Renal cortical epithelial cell (primary cell): Measurements from ENCODE around the gene DDR2. TPM values are rescaled to one million over a fixed set of nuclear protein-coding genes. Genes with fewer than 3 reads are reported as not detected.
"Not testable (repeated sequence)": the region's sequence is repeated elsewhere in the genome, so short reads cannot be mapped to it uniquely, and the experiment has no call there.

Source experiments
- DNase-seq: peaks from one replicate; pipeline ENCODE4 v3.0.0-alpha.2; 2011; ENCODE audit warnings: low read depth
- total RNA-seq: library from RNA; depleted of rRNA; stranded (reverse); fragments of >200 nt; gene quantifications from 2 replicates; pipeline ENCODE4 v1.2.3, GENCODE V29; 2014

Gene DDR2
- total RNA-seq, 1 donor from 2014 or later = 1.7 TPM

DNA sequence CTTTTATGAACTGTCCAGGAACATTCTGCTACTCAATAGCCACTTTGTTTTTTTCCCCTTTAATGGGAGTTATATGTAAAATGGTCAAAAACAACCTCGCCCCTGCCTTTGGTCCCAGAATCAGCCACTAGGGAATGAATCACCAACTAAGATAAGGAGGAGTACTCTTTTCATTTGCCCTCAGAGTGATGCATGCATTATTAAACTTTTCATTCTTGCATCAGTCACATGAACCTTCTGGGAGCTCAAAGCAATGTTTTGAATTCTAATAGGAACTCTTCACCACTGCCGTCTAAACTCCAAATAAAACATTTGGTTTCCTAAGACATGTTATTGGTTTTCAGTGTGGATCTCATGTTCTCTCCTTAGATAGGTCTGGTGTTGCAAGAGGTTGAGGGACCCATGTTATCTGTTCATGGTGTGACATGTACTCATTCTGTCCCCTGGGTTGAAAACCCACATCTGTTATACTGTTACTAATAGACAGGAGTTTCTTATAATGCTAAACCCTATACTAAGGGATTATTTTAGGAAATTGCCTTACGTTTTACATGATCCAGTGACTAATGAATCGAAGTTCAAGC, 140.4 kb downstream of the DDR2 start:
- peak; percentile 11 for DNase-seq

DNA sequence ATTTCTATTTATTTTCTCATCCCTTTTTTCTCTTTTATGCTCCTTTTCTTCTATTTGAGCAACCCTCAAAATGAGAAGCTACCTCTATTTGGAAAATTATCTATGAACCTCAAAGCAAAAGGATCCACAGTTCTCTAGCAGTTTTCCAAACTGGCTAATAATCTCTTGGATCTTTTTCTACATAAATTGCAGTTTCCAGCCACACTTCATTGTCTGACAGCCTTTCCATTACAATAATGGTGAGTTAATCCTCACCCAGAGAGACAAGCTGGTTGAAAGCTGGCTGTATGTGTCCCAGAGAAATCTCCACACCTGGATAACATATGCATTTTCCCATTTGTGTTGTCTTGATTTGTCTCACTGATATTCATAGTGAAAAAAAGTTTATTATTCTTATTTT, 141.7 kb downstream of the DDR2 start:
- no peak for DNase-seq

DNA sequence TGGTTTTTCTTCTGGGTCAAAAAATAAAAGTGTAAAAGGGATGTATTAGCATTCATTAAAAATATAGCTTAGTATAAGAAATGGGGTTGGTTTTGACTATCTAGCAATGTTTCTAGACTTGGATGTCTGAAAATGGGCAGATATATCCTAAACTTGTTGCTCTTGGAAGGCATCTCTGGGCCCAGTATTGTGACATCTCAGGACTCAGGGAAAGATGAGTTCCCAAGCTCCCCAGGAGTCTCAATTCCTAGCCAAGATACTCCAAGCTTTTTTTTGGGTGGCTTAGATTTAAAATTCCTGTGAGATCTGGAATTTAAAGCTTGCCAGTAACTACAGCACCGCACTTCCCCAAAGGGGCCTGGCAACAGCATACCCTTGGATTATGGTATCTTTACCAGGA, 146.8 kb downstream of the DDR2 start:
- DNase-seq = no peak

DNA sequence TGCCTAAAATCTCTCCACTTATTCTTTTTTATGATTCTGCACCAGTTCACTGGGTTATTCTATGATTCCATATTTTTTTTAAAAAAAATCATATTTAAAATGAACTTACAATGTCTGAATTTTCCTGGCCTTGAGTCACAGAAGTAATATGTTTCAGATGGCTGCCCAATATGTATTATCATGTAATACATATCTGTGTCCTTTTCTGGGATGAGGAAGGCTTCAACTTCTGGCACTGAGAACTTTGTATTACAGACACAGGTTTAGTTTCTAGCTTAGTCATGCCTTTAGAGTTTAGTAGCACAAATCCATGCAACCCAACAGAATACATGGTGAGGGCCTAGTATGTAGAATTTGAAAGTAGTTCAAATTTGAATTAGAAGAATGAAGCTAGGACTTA, 150.4 kb downstream of the DDR2 start:
- DNase-seq = no peak

DNA sequence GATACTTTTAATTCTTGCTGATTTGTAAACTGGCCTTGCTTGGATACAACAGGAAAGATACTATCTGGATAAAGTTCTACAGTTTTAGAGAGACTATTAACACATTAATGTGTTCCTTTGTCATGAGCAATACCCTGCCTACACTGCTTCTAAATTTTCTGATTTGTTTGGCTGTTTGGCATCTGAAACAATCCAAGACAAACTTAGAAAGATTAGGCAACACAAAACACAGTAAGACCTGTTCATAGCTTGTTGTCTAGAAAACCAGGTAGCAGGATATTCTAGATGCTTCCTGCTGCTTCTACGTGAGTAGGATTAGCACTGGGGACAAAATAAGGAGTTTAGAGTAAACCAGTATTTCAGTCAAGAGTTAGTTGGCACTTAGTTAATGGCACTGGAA, 152.7 kb downstream of the DDR2 start:
- DNase-seq = not testable (repeated sequence)

DNA sequence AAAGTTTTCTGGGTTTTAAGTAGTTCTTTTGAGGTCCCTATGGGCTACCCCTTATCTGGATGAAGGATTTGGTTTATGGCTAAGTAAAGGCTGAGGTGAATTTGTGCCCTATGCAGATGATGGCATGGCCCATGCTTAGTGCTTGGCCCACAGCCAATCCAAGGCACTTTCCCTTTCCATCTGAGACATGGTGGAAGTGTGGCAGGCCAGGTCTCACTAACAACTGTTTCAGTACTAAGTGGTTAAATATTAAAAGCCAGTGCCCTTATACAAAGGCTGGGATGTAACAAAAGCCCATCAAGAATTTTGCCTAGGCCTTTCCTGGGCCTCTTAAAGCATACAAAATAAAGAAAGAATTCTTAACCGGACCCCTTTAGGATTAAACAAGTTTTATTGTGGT, 156.5 kb downstream of the DDR2 start:
- peak; percentile 66 for DNase-seq

DNA sequence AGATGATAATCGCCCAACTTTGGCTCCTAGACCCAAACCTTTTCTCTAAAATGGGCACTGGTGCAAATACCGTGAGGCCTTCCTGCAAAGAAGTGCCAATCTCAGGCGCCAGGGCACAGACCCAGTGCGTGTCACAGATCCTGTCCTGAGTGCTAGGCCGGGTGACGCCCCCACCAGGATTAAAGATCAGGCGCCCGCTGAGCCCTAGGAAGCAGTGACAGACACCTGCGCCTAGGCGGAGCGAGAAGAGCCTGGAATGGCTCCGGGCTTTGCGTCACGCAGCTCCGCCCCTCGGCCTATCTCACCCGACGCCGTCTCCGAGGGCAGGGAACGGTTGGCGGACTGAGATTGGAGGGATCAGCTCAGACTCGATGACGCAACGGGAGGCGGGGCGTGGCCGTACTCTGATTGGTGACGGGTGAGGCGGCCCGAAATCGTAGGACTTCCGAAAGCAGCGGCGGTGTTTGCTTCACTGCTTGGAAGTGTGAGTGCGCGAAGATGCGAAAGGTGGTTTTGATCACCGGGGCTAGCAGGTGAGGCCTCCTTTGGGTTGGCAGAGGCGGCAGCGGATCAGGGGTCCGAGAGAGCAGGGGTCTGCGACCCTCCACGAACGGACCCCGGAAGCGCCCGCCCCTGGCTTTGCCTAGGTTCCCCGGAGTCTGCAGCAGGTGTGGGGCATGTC, 158.2 kb downstream of the DDR2 start, which contains the start of gene HSD17B7:
TSS of gene HSD17B7 (plus strand) at position 400 of the 682 bp plus-strand sequence. CDS start at position 499, 99 bp downstream.
- DNase-seq = peak; percentile 62

DNA sequence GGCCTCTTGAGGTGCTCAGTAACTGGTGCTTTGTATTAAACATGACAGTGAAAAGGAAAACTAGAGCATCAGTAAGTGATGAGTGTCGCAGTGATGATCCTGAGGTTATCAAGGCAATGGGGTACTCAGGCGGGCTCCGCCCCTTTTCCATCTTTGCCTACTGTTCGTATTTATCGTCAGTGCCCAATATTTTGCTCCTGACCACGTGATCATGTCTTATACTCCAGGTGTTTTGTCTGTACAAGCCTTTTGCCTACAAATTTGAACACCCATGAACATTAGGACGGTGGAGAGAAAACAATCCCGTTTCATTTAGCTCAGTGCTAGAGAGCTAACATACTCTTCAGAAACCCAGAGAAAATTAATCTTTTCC, 158.7 kb downstream of the DDR2 start:
- DNase-seq = not testable (repeated sequence)

DNA sequence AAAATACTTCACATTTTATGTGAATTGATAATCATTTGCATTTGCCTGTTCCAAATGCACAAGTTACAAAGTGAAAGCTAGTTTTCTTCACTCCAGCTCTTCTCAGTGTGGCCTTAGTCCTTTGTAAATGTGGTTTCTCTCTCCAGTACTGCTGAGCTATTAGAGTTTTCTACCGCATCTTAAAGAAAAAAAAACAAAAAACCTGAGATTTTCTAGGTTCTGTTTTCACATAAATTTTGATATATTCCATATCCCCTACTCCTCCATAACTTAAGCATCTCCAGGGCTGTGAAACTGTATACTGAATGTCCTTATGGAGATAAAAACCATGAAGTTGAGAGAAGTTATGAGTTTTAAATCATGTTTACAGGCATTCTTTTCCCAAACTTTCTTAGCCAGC, 162.0 kb downstream of the DDR2 start:
- not testable (repeated sequence) for DNase-seq

DNA sequence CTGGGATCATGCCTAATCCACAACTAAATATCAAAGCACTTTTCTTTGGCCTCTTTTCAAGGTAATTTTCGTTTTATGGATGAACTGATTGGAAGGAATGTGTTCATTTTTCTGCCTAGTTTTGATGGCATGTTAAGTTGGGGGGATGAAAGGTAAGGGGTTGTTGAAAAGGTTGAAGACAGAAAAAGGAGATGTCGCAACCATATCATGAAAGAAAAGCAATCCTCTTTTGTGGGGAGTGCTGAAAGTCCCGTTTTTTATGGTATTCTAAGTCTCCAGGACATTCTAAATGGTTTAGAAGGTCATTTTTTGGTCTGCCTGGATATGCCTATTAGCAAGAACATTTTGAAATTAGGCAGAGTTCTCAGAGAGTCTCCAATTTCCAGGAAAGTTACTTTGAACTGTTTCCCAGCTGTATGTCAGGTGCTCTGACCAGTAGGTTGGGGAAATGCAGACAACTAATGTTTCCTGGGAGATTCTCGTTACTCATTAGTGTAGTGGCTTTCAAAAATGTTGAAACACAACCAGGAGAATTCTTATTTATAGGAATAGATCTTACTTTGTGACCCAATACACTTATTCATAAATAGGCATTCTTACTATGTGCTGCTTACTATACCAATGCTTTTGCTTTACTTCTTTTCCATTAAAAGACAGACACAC, 164.5 kb downstream of the DDR2 start:
- DNase-seq = peak; percentile 70

DNA sequence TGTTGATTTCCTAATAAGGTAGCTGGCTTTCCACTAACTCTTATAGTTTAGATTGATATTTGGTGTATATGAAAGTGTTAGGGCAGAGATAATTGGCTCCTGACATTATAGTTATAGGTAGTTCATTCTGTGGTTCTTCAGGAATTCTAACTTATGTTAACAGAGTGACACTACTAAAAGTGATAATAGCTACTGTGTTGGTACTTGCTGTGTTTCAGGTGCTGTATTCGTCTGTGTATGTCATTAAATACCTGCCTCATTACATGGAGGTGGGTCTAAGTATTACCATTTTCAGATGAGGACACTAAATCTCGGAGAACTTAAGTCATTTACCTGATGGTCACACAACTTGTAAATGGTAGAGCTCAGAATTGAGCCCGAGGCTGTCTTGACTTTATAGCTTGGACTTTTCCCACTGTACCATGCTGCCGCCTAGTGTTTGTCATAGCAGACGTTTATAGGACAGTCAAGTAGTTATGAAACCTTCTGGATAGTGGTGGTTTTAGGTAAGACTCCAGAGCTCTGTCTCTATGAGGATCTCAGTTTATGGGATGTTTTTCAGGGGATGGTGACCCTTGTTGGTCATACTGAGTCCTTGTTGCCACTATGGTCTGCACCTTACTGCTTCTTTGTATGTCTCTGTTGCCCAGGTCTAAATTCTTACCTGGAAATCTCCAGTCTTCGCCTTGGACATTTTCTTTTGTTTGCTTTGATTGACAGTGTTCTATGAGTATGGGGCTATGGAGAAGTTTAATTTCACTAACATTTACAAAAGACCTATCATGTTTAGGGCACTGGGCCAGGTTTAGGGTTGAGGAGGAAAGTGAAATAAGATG, 167.9 kb downstream of the DDR2 start:
- DNase-seq = peak; percentile 77

DNA sequence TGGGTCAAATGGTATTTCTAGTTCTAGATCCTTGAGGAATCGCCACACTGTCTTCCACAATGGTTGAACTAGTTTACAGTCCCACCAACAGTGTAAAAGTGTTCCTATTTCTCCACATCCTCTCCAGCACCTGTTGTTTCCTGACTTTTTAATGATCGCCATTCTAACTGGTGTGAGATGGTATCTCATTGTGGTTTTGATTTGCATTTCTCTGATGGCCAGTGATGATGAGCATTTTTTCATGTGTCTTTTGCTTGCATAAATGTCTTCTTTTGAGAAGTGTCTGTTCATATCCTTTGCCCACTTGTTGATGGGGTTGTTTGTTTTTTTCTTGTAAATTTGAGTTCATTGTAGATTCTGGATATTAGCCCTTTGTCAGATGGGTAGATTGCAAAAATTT, 175.2 kb downstream of the DDR2 start:
- not testable (repeated sequence) for DNase-seq

DNA sequence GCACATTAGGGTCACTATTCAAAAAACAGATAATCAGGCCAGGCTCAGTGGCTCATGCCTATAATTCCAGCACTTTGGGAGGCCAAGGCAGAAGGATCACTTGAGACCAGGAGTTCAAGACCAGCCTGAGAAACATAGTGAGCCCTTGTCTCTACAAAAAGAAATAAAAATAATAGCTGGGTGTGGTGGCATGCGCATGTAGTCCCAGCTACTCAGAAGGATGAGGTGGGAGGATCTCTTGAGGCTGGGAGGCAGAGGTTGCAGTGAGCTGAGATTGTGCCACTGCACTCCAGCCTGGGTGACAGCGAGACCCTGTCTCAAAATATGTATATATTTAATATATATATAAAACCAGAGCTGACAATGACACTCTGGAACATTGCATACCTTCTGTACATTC, 180.1 kb downstream of the DDR2 start:
- not testable (repeated sequence) for DNase-seq

DNA sequence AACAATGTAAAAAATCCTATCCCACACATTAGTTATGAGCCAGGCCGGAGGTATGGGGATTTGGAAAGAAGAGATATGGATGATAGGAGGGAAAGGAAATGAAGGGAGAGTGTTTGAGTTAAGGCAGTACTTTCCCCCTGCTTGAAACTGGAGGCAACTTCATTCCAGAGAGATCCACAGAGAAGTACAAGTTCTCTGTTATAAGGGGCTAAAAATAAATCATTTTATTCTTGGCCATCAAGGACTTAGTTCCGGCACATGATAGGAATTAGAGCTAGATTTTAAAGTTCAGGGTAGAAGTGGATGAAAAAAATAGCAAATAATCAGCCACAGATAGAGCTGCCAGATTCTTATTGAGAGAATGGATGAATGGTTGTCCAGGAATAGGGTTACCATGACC, 185.9 kb downstream of the DDR2 start:
- not testable (repeated sequence) for DNase-seq

DNA sequence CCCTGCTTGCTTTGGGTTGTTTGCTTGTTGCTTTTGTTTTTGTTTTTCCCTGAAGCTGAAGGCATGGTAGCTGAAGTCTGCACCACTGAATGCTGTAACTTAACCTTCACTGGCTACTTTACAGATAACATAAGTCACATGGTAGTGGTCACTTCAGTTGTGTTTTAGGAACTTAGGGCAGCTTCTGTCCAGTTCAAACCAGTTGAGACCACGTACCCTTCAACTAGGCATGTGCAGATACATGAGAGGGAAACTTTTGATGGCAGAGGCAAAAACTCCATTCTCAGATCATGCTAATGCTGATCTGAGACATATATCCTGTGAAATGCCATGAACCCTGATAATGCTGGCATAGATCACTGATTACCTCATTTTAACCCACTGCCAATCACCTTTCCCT, 186.4 kb downstream of the DDR2 start:
- not testable (repeated sequence) for DNase-seq

DNA sequence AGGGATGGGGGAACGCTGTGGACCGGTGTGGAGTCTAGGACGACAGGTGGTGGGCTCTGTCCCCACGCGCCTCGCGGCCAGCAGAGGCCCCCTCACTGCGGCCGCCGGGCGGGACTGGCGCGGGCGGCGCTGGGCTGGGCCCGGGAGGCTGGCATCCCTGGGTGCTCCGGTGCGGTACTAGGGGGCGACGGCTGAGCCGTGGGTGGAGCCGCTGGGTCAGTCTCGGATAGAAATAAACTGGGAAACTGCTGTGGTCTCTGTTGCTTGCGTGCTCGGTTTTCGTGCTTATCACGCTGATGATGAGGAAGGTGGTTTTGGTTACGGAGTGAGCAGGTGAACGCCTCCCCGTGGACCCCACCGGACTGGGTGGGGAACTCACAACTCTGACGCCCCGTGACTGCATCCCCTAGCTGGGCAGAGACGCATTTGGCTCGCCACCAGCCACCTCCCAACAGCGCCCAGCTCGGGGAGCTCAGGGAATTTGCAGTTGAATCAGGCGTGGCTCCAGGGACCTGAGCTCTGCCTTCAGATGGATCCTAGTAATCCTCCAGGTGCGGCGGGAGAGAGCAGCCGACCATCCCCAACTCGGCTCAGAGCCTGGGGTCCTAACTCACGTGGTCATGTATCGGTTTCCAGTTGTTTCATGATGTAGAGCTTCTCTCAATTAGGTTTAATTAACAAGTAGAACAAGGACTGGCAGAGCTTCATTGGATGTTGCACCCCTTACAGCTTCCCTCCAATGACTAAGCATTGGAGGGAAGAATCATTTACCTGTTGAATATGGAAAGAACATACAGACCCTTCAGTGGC, 190.3 kb downstream of the DDR2 start:
- DNase-seq = no peak

DNA sequence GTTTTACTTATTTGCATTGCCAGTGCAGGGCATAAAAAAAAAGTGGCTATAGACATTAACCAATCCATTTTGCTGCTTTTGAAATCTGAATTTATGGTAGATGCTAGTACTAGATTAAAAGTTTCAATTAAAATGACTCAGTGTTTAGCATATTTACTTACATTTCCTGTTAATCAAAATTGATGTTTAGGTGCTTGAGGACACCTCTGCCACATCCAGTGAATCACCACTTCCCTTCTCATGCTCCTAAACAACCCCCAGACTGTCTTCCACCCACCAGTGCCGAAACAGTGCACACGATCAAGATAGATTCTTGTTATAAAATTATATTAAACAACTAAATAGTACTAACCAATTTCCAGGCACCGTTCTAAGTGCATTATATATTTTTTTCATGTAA, 191.0 kb downstream of the DDR2 start:
- DNase-seq = no peak

DNA sequence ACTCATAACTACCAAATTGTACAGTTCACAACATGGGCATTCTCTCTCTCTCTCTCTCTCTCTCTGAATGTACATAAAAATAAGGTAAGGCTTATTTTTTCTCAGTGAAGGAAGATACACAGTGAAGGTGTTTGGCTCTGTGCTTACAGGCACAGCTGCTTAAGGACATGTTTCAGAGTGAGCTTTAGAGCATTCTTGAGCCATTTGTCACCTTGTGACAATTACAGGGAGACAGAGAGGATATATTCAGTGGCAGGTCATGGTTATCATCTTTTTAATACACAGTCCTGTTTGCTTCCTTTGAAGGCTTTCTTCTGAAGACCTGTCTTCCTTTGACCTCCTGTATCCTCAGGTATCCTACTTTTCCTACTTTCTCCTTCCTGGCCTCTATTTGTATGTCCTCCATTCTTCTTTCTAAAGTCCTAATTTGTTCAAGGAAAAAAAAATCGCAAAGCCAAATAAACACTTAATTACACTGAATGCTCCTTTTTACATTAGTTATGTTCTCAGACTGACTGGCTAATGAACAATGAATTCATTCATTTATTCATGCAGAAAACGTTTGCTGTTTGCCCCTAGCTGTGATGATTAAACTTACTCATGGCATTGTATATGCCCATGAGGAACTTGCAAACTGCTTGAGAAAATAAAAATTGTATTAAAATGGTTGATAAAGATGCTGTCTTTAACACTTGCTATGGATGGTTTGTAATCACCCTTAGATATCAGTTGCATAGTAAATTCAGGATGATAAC, 191.7 kb downstream of the DDR2 start:
- DNase-seq = peak; percentile 15

DNA sequence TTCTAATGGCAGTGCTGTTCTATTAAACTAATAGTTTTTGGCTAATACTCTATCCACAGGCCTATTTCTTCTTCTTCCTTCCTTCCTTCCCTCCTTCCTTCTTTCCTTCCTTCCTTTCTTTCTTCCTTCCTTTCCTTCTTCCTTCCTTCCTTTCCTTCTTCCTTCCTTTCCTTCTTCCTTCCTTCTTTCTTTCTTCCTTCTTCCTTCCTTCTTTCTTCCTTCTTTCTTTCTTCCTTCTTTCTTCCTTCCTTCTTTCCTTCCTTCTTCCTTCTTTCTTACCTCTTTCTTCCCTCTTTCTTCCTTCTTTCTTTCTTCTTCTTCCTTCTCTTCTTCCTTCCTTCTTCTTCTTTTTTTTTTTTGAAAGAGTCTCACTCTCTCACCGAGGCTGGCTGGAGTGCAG, 197.0 kb downstream of the DDR2 start:
- no peak for DNase-seq

DNA sequence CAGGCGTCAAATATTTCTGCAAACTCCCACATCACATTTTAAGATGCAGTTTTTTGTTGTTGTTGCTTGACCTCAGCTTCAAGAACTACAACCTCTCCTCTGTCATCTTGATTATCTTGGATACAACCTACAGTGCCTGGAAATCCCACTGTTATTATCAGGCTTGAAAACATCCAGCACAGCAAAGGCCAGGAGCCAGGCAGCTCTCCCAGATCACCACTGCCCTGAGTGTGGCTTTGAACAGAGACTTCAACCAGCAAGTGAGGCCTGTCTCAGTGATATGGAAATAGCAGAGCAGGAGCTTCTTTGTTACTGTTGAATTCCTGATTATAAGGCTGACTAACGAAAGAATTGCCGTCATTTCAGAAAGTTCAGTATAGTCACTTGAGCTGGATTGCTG, 200.2 kb downstream of the DDR2 start:
- no peak for DNase-seq
